H9 (cell line): Measurements from ENCODE around the gene LMO4. TPM values are rescaled to one million over a fixed set of nuclear protein-coding genes. Genes with fewer than 3 reads are reported as not detected.

Experiments
- DNase-seq: peaks from one replicate; pipeline ENCODE4 v3.0.0-alpha.2; 2017
- H2AFZ ChIP-seq: one replicate; pipeline ENCODE4 v1.6.1; 2013; ENCODE audit warnings: mild to moderate bottlenecking, low read length, control low read depth, moderate library complexity
- H2AK5ac ChIP-seq: 2 replicates; pipeline ENCODE4 v1.6.1; 2013; ENCODE audit warnings: low read length, control low read depth, mixed read lengths; ENCODE audit not compliant: insufficient read length
- H2BK120ac ChIP-seq: one replicate; pipeline ENCODE4 v1.6.1; 2013; ENCODE audit warnings: low read depth, mild to moderate bottlenecking, low read length, control low read depth, inconsistent platforms; ENCODE audit not compliant: poor library complexity, severe bottlenecking
- H2BK12ac ChIP-seq: 2 replicates; pipeline ENCODE4 v1.6.1; 2013; ENCODE audit warnings: low read length, control low read depth, mixed read lengths, low read depth; ENCODE audit not compliant: insufficient read length
- H2BK15ac ChIP-seq: 2 replicates; pipeline ENCODE4 v1.6.1; 2013; ENCODE audit warnings: low read depth, low read length, control low read depth
- H2BK20ac ChIP-seq: one replicate; pipeline ENCODE4 v1.6.1; 2013; ENCODE audit warnings: low read depth, mild to moderate bottlenecking, low read length, control low read depth, inconsistent platforms; ENCODE audit not compliant: poor library complexity, severe bottlenecking
- H2BK5ac ChIP-seq: 2 replicates; pipeline ENCODE4 v1.6.1; 2013; ENCODE audit warnings: low read length, control low read depth, mixed read lengths; ENCODE audit not compliant: insufficient read length
- H3K14ac ChIP-seq: 2 replicates; pipeline ENCODE4 v1.6.1; 2013; ENCODE audit warnings: low read length, control low read depth; ENCODE audit not compliant: insufficient read depth
- H3K18ac ChIP-seq: 2 replicates; pipeline ENCODE4 v1.6.1; 2013; ENCODE audit warnings: low read depth, mild to moderate bottlenecking, mixed read lengths, low read length, control low read depth; ENCODE audit not compliant: insufficient read length
- H3K23ac ChIP-seq: 2 replicates; pipeline ENCODE4 v1.6.1; 2013; ENCODE audit warnings: low read length, control low read depth, mixed read lengths, low read depth; ENCODE audit not compliant: insufficient read length
- H3K23me2 ChIP-seq: 2 replicates; pipeline ENCODE4 v1.6.1; 2013; ENCODE audit warnings: low read depth, mild to moderate bottlenecking, mixed read lengths, low read length, control low read depth; ENCODE audit not compliant: insufficient read length, poor library complexity, severe bottlenecking
- H3K27ac ChIP-seq: 2 replicates; pipeline ENCODE4 v1.5.1; 2013; ENCODE audit warnings: low read length, control low read depth, mixed read lengths, low read depth; ENCODE audit not compliant: insufficient read length
- H3K27me3 ChIP-seq: 2 replicates; pipeline ENCODE4 v1.6.1; 2013; ENCODE audit warnings: low read length, control low read depth, inconsistent platforms; ENCODE audit not compliant: insufficient read depth
- H3K4ac ChIP-seq: 2 replicates; pipeline ENCODE4 v1.6.1; 2013; ENCODE audit warnings: low read depth, mild to moderate bottlenecking, control low read depth, inconsistent platforms, low read length, moderate library complexity
- H3K4me1 ChIP-seq: 2 replicates; pipeline ENCODE4 v1.6.1; 2013; ENCODE audit warnings: low read length, control low read depth, inconsistent platforms; ENCODE audit not compliant: insufficient read depth
- H3K4me2 ChIP-seq: 2 replicates; pipeline ENCODE4 v1.6.1; 2013; ENCODE audit warnings: low read length, control low read depth, mixed read lengths; ENCODE audit not compliant: insufficient read length, insufficient read depth
- H3K56ac ChIP-seq: 2 replicates; pipeline ENCODE4 v1.6.1; 2013; ENCODE audit warnings: low read depth, mild to moderate bottlenecking, mixed read lengths, low read length, control low read depth; ENCODE audit not compliant: insufficient read length
- H3K79me1 ChIP-seq: 2 replicates; pipeline ENCODE4 v1.6.1; 2013; ENCODE audit warnings: low read depth, mild to moderate bottlenecking, moderate library complexity, low read length, control low read depth, inconsistent platforms; ENCODE audit not compliant: insufficient read depth, poor library complexity, severe bottlenecking
- H3K79me2 ChIP-seq: 2 replicates; pipeline ENCODE4 v1.6.1; 2013; ENCODE audit warnings: low read length, control low read depth, inconsistent platforms; ENCODE audit not compliant: insufficient read depth
- H3K9ac ChIP-seq: 2 replicates; pipeline ENCODE4 v1.6.1; 2013; ENCODE audit warnings: low read length, control low read depth, mixed read lengths; ENCODE audit not compliant: insufficient read length; ENCODE audit errors: extremely low read depth
- H3K9me3 ChIP-seq: one replicate; pipeline ENCODE4 v1.6.1; 2013; ENCODE audit warnings: low read depth, low read length, inconsistent platforms; ENCODE audit not compliant: control insufficient read depth
- H3T11ph ChIP-seq: one replicate; pipeline ENCODE4 v1.6.1; 2013; ENCODE audit warnings: mild to moderate bottlenecking, low read length, control low read depth, inconsistent platforms
- H4K20me1 ChIP-seq: one replicate; pipeline ENCODE4 v1.6.1; 2013; ENCODE audit not compliant: control insufficient read depth, insufficient read length, insufficient read depth
- H4K5ac ChIP-seq: 2 replicates; pipeline ENCODE4 v1.6.1; 2013; ENCODE audit warnings: low read depth, mild to moderate bottlenecking, mixed read lengths, low read length, control low read depth; ENCODE audit not compliant: insufficient read length
- H4K8ac ChIP-seq: replicated peaks from 2 replicates; pipeline ENCODE4 v1.6.1; 2013; ENCODE audit warnings: low read length, control low read depth, mixed read lengths, low read depth; ENCODE audit not compliant: insufficient read length
- H4K91ac ChIP-seq: 2 replicates; pipeline ENCODE4 v1.6.1; 2013; ENCODE audit warnings: low read depth, mild to moderate bottlenecking, moderate library complexity, mixed read lengths, low read length, control low read depth; ENCODE audit not compliant: insufficient read length
- H3K27ac Mint-ChIP-seq, 3 experiments: 2 replicates in 2 of 3; 3 replicates in 1 of 3; pipeline ENCODE4 v1.8.0; 2020 to 2021; ENCODE audit warnings: mixed read lengths in 3 of 3, mild to moderate bottlenecking in 1 of 3, moderate library complexity in 1 of 3
- H3K27me3 Mint-ChIP-seq: 2 replicates; pipeline ENCODE4 v1.8.0; 2021; ENCODE audit warnings: low read depth, mild to moderate bottlenecking, moderate library complexity, mixed read lengths
- H3K36me3 Mint-ChIP-seq, 3 experiments: 2 replicates in 2 of 3; 3 replicates in 1 of 3; pipeline ENCODE4 v1.8.0; 2020 to 2021; ENCODE audit warnings: low read depth in 3 of 3, mixed read lengths in 3 of 3; ENCODE audit not compliant: insufficient read depth in 1 of 3
- H3K4me1 Mint-ChIP-seq, 2 experiments: 2 replicates each; pipeline ENCODE4 v1.8.0; 2020; ENCODE audit warnings: mixed read lengths in 2 of 2
- H3K4me3 Mint-ChIP-seq, 2 experiments: 2 replicates in 1 of 2; 3 replicates in 1 of 2; pipeline ENCODE4 v1.8.0; 2020 to 2021; ENCODE audit warnings: mild to moderate bottlenecking in 2 of 2, mixed read lengths in 2 of 2, moderate library complexity in 1 of 2
- H3K9me3 Mint-ChIP-seq, 2 experiments: 2 replicates in 1 of 2; 3 replicates in 1 of 2; pipeline ENCODE4 v1.8.0; 2020; ENCODE audit warnings: mild to moderate bottlenecking in 2 of 2, mixed read lengths in 2 of 2, moderate library complexity in 1 of 2
- CTCF ChIP-seq: fragments of 200-600 bp; sonication (generic); conservative IDR thresholded peaks from 3 replicates; pipeline ENCODE4 v1.8.0; 2021; ENCODE audit warnings: antibody characterized with exemption, mild to moderate bottlenecking
- WGBS: extraction: QIAGEN DNeasy Blood & Tissue Kit; methylation state at CpG from one replicate; pipeline ENCODE4 v1.1.7; 2013; ENCODE audit warnings: missing lambda C conversion rate, low lambda C conversion rate, mixed read lengths; ENCODE audit not compliant: insufficient read length; ENCODE audit errors: extremely low coverage; 5-methylcytosine and 5-hydroxymethylcytosine counted together
- total RNA-seq: library from RNA; stranded (reverse); gene quantifications from 2 replicates; pipeline ENCODE4 v1.2.1, GENCODE V29; 2021

Gene LMO4
- total RNA-seq, 1 experiment from 2014 or later: 64.9 TPM

GRCh38 chr1:87392248-87393192 is 63.8 kb downstream of the LMO4 start:
- H2BK5ac ChIP-seq: no peak overlapping the region

More at GRCh38 chr1:87392248-87393192, 63.8 kb downstream of the LMO4 start:
- Histone ChIP-seq H3K18ac (no peak overlapping the region), H2BK12ac (no peak overlapping the region), H3K4ac (no peak overlapping the region), H3K27me3 (no peaks in the 10 kb centered on the region), H2BK20ac (no peak overlapping the region), H3K27ac (no peak overlapping the region), H3K9ac (no peak overlapping the region), H2BK15ac (no peak overlapping the region), H4K5ac (no peak overlapping the region), H3K79me1 (no peaks in the 10 kb centered on the region), H2AK5ac (no peak overlapping the region), H2AFZ (no peak overlapping the region), H3K56ac (no peak overlapping the region), H3K14ac (no peak overlapping the region), H4K8ac (no peak overlapping the region), H3K23ac (no peak overlapping the region), H3T11ph (no peak overlapping the region), H3K23me2 (no peaks in the 10 kb centered on the region), H3K9me3 (no peaks in the 10 kb centered on the region), H2BK120ac (no peak overlapping the region), H3K4me2 (no peak overlapping the region), H4K20me1 (no peaks in the 10 kb centered on the region), H3K4me1 (no peaks in the 10 kb centered on the region), H4K91ac (no peak overlapping the region), H3K79me2 (no peaks in the 10 kb centered on the region)
- Mint-ChIP-seq H3K36me3 (no peaks in the 10 kb centered on the region), H3K27me3 (no peaks in the 10 kb centered on the region), H3K4me3 (no peak overlapping the region), H3K4me1 (no peaks in the 10 kb centered on the region), H3K9me3 (peaks cover 4 to 9% of the 10 kb centered on the region in 2 experiments; a peak in 3 of 5 replicates), H3K27ac (no peak overlapping the region)
- no peak for DNase-seq
- WGBS: no CpG with 5 or more reads among the region's 7 CpGs
- no peak for TF ChIP-seq CTCF
